ENCODE data around the gene NRP2.

GRCh38 chr2:205719847-205720246, 37.5 kb downstream of the NRP2 start:
- TF ChIP-seq CTCF (IDR thresholded peaks at IDR 0.05) (no peak), POLR2A (IDR thresholded peaks at IDR 0.05) (no peak)
